HG03064 (cell line): Measurements from ENCODE around the gene B3GNT5.

Source experiments
- ATAC-seq: cut with Tn5 transposase; IDR thresholded peaks from one replicate; pipeline ENCODE4 v1.9.1; 2021; ENCODE audit warnings: low read depth; ENCODE audit not compliant: unreplicated experiment

Gene B3GNT5, protein sequence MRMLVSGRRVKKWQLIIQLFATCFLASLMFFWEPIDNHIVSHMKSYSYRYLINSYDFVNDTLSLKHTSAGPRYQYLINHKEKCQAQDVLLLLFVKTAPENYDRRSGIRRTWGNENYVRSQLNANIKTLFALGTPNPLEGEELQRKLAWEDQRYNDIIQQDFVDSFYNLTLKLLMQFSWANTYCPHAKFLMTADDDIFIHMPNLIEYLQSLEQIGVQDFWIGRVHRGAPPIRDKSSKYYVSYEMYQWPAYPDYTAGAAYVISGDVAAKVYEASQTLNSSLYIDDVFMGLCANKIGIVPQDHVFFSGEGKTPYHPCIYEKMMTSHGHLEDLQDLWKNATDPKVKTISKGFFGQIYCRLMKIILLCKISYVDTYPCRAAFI

DNA sequence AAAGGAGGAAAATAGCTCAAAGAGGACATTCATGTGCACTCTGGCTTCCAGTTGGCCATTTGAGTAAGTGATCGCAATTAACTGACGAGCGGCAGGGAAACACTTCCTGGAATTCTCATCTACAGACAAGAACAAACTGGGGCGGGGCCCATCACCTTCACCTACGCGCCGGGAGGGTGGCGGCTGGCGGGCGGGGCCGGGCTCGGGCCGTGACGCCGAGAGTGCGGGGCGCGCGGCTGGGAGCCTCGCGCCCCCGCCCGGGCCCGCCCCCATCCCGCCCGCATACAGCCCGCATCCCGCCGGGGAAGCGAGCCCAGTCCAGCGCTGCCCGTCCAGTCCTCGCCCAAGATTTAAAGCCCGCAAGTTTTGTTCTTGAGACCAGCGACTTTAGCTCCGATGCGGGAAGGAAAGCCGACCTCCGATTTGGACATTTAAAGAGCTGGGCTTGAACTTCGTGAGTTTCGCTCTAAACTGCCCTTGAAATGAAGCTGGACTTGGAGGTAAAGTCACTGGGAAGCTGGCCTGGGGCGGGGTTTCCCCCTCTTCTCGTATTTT lies at the start of gene B3GNT5:
B3GNT5 (plus strand) TSS at position 281 of the 555 bp plus-strand sequence. CDS start 16,546 bp downstream, outside the sequence.
- no peak for ATAC-seq

DNA sequence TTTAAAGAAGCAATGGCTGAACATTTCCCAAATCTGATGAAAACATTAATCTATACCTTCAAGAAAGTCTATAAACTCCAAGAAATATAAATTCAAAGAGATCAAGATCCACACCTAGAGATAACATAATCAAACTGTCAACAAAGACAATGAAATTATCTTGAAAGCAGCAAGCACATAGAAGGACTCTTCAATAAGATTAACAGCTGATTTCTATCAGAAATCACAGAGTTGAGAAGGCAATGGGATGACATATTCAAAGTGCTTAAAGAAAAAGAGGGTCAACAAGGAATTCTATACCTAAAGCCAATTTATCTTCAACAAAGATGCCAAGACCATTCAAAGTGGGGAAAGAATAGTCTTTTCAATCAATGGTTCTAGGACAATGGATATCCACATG lies 49.4 kb upstream of the B3GNT5 start:
- no peak for ATAC-seq

DNA sequence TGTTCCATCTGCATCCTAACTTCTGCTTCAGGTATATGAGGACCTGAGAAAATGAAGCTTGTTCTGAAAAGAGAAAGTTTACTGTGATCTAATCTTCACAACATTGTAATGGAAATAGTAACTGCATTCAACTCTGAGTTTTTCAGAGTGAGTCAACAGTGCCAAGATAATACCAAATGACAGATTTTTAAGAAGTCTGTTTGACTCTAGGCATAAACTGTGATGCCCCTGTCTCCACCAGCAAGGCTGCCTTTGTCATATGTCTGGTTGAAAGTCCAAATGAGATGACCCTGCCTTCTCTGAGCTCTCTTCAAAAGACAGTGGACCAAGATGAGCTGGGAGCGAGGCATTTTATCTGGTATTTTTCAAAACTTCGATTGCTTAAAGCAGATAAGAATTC lies 44.8 kb upstream of the B3GNT5 start:
- no peak for ATAC-seq

DNA sequence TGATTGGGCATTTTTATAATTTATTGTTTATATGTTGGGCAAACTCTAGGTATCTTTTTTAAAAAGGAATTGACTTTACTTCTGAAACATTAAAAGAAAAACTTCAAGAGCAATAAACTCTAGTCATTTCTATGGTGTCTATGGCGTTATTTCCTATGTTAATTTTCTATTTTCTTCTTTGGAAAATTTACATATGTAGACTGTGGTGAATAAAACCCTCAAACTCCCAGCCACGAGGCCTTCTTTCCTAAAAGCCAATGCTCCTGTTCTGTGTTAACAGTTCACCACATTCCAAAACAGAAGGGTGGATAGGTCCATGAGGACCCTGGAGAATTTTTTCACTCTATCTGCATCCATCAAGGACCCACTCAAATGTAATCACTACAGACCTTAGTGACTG lies 44.3 kb upstream of the B3GNT5 start:
- no peak for ATAC-seq

DNA sequence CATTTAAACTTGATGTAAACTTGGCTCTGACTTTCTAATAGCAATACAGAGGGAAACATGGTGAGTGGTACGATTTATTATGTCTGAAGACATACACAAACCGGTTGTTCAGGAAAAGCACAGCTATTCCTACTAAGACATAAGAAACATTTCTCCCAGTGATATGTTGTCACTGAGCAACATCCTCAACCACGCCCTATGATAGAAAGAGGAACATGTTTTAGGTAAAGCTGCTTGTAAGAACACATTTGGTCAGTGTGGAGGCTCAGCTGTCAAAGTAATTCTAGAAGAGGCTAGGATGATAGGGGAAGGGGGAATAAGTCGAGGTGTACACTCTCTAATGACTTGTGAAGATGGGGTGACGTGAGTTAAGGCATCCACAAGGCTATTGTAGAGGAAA lies 42.7 kb upstream of the B3GNT5 start:
- no peak for ATAC-seq

DNA sequence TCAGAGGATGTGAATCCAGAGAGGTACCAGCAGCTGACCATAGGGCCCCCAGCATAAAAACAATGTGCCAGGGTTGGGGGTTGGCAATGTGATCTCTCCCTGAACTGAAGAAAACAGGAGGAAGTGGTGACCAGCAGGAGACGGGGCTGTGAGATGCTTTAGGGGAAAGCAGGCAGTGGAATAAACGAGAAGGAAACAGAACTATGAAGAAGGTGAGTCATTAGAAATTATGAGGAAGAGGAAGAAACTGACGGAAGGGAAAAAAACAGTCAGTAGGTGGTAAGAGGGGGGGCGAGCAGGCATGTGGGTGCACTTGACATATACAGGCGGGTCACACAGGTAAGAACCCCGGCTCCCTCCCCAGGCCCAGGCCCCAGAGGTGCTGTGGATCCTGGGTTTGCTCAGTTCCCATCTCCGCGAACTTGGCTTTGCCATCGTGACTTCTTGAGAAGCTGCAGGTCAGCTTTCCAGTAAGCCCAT lies 42.2 kb upstream of the B3GNT5 start:
- no peak for ATAC-seq

DNA sequence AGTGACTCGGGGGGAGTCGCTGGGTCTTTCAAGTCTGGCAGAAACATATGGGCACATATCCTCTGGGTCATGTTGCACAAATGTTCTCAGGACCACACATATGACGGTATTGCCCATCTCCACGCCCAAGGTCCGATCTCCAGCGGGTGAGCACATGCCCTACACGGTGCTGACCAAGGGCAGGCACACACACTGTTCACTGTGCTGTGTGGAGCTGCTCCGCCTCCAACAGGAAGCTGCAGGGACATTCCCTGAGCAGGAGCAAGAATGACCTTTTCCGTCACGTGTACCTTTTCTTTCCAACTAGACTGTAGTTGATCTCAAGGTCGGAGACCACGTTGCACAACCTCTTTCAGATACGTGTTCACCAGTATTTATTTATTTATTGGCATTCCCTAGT lies 41.7 kb upstream of the B3GNT5 start:
- no peak for ATAC-seq

DNA sequence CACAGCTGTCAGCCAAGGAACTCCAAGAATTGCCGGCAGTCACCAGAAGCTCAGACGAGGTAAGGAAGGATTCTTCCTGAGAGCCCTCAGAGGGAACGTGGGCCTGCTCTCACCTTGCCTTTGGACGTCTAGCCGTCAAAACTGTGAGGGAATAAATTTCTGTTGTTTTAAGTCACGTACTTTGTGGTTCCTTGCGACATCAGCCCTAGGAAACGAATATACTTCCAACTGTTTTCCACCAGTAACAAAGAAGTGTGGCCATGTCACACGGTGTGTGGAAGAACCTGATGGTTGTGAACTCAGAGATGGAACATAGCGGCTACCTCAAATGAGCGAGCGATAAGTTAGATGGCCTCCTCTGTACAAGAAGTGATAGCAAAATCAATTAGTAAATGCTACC lies 41.0 kb upstream of the B3GNT5 start:
- ATAC-seq = no peak

DNA sequence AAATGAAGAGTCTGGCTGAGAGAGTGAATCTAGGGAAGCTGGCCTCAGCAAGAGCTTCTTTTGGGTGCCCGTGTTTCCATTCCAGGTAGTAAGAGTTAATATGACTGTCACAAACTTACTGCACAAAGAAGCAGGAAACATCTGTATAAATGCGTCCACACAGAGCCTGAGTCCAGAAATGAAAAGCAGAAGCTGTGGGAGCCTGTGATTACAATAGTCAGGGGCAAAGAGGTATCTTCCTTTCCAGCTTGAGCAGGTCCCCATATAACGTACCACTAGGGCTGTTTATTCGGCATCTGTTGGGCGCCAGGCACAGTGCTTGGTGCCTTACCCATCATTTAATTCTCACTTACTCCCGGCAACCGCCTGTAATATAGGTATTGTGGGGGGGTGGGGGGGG lies 40.5 kb upstream of the B3GNT5 start:
- no peak for ATAC-seq

DNA sequence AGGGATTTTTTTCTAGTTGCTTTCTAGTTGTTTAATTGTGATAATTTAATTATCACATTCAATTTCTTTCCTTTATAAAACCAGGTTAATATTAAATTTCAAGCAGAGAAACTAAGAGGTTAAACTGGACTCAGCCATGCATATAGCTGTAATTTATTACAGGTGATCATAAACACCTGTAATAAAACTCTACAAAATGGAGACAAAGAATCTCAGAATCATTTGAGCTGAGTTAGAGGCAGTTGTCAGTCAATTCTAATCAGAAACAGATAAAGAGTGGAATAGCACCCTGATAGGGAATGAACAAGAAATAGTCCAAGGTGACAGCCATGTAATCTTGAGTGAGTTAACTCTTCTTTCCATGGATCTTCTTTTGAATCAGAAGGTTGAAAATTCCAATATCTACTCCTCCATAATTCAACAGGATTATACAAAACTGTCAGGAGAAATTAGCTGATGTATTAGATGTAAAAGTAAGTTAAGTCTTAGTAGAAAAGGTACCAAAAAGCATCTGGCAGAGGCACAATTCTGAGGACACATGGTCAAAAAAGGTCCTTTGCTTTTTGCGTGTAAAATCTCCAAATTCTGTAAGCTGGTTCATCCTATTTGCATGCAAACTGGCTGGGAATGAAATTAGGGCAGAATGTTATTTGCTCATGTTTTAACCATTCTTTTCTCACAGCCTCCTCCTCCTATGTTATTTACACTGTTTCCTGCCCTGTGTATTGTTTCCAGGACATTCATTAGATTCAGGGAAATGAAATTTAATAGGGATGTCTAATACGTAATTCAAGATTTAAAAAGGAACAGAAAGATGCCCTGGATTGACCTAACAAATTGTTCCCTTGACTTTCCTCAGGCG lies 39.4 kb upstream of the B3GNT5 start:
- ATAC-seq = no peak

DNA sequence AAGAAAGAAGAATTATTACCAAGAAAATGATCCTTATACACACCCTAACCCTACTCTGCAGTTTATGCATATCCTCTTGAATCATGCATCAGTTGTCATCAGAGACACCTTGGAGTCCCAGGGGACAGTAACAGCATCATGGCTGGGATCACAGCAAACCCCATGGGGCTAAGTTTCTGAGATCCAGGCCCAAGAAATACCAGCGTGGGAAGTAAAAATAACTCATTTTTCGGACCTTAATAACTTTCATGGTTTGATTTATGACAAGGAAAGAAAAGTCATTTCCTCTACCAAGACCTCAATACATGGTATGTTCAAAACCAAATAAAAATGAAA lies 38.8 kb upstream of the B3GNT5 start:
- ATAC-seq = no peak

DNA sequence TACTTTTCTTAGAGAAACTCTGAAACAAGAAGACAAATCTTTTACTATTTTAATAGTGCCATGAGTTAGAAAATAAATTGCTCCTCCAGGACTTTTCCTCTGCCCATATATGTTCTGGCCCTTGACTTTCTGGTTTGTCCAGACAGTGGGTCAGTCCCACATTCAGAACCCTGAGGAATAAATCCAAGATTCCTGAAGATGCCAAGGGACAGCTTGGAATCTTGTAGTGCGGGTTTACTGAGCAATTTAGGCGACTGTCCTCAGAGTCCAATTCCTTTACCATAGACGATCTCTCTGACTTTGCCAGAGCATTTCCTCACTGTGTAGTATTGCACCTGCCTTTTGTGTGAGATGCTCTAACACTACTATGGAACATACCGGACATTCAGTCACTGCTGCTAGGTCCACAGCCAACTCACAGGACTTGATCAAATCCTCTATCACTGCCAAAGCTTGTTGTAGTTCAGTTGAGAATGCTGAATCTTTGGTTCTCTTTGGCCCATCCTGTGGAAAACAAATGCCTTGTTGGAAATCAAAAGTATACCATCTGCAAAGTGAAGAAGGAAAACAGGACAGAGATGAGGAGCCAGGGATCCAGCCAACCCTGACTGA lies 37.4 kb upstream of the B3GNT5 start:
- ATAC-seq = no peak

DNA sequence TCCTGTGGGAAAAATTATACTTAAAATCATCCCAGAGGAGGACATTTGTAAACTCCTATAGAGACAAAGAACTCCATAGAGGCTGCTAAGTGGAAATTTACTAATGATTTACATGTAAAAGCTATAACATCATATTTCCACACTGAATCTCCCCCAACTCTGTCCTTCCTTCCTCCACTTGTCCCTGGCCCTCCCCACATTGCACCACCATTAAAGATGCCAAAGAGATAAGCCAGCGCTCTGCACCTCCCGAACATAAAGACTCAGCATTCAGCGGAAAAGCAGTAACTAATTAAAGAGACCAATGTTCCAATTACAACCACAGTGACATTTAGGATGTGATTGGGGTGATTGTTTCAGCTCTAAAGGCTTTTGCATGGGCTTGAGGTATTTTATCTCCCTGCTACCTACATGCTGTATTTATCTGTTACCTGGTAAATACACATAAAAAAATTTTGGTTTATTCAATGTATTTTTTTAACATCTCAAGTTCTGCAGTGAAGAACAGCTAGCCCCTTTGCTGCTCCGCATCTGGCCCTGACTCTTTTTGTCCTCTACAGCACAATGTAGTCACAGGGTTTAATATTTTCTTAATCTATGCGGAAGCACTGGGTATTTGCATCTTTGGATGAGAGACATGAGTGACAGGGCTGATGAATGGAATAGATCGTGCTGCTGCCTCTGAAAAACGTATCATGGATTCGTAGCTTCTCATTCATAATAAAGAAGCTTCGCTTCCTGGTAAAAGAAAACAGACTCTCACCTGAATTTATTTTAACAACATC lies 35.3 kb upstream of the B3GNT5 start:
- no peak for ATAC-seq

DNA sequence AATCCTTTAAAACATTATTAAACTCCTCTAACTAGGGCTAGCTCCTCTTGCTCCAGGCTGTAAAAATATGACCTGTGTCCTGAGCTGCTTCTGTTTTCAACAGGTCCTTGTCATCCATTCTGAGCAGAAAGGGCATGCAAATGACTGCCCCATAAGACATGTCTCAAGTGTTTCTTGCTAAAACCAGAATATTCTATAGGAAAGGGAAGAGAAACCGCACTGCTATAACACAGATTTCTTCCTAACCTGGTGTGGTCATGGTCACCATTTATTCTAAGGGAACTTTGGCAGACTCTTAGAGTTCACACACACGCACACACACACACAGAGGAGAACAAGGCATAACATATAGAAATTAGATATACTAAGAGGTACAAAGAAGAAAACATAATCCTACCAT lies 34.2 kb upstream of the B3GNT5 start:
- no peak for ATAC-seq

DNA sequence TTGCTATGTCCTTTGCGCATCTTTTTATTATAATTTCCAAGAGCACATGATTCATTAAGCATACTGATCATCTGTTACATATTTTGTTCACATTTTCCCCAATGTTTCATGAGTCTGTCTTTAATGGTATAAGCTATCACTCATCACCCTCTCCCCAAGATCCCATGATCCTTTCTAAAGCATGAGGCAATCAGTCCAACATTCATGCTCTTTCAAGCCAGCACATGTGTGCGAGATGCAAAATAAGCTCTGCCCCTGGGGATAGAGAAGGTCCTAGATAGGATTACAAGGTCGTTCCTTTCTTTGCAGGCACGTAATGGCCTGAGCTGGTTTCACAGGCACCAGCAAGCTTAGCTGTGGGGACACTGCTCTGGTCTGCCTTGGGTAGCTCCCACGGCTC lies 32.2 kb upstream of the B3GNT5 start:
- no peak for ATAC-seq

DNA sequence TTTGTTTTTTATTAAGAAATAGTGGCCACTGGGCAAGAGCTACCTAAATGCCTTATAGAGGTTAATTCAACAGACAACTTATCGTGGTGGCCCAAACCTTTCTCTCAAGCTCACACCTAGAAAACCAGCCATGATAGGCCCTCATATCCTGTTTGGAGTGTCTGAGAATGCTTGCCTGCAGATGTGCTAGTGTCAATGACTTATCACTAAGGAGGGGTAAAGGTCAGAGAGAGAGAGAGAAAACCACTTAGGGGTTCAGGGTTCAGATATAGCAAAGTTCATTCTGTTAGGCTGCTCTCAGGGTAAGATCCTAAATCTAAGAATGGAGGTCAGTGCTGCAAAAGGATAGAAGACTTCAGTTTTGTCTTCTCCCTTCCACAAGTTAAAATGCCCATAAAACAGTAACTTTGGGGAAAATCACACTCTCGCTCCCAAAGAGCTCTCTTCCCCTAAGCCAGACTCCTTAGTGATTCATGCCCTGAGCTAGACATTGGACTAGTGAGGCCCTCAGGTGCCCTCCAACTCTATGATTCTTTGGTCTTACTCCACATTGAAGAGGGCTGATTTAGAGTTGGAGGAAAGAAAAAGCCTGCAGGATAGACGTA lies 30.3 kb upstream of the B3GNT5 start:
- ATAC-seq = no peak

DNA sequence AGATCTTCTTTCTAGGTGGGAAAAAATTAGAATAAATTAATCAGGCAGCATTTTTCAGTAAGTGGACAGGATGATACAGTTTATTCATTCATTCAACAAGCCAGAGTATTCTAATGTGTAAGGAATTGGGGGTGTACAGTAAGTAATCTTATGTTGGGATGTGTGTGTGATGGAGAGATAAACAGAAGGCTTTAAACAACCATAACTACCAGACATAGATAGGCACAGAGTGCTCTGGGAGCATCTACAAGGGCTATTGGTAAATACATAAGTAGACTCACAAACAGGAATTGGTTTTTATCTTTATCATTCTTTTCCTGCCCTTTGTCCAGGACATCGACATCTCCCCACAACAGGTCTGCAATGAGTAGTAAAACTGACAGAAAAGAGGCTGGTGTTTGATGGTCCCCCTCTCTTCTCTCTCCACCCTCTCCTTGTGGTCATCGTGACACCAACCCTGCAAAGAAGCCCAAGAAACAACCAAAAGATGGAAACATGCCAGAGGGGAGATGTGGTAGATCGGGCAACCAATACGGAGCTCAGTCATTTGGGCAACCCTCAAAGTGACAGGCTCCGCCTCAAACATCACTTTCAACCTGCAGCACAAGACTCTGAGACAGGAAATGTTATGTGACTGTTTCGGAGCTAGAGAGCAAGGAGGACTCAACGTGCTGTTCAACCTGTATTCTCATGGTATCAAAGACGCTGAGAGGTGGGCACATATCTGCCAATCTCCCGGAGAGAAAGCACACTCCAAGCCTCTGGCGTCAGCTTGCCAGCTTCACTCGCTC lies 28.7 kb upstream of the B3GNT5 start:
- ATAC-seq = no peak

DNA sequence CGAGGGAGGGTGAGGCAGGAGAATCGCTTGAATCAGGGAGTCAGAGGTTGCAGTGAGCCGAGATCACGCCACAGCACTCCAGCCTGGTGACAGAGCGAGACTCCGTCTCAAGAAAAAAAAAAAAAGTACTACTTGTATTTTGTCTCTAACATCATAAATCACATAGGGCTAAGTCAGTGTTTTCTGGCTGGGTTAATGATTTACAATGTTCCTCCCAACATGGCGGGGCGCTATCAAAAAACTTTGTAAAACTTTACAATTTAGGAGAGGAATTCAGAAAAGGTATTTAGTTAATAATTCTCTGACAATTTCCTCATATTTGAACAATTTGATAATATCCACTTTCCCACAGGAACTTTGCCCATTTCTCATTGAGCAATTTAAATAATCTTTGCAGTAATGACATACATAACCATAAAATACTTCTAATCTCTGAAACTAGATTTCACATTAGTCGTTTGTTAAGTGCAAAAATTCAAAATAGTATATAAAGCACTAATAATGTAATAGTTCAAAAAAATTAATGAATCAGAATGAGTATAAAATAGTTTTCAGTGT lies 26.6 kb upstream of the B3GNT5 start:
- no peak for ATAC-seq

DNA sequence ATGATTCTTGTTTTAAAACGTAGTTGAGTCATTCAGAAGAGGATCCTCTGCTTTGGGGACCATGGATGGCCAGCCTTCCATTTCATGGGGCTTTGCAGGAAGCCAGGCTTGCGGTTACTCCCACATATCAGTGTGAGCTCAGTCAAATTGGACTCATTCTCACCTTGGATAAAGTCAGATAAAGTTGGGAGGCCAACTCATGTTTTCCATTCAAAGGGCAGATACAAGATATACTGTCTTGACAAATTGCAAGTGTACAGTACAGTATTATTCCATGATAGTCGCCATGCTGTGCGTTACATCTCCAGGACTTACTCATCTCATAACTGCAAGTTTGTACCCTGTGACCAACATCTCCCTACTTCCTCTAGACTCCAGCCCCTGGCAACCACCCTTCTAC lies 25.5 kb upstream of the B3GNT5 start:
- ATAC-seq = no peak
